ENCODE data around the gene CH25H. TPM values are rescaled to one million over a fixed set of nuclear protein-coding genes. Genes with fewer than 3 reads are reported as not detected.

The CH25H gene
- total RNA-seq, 4 donors from 2014 or later: 1.0 to 4.6 (median 1.8) TPM; not detected in 1

- TF ChIP-seq, protein P1, sequence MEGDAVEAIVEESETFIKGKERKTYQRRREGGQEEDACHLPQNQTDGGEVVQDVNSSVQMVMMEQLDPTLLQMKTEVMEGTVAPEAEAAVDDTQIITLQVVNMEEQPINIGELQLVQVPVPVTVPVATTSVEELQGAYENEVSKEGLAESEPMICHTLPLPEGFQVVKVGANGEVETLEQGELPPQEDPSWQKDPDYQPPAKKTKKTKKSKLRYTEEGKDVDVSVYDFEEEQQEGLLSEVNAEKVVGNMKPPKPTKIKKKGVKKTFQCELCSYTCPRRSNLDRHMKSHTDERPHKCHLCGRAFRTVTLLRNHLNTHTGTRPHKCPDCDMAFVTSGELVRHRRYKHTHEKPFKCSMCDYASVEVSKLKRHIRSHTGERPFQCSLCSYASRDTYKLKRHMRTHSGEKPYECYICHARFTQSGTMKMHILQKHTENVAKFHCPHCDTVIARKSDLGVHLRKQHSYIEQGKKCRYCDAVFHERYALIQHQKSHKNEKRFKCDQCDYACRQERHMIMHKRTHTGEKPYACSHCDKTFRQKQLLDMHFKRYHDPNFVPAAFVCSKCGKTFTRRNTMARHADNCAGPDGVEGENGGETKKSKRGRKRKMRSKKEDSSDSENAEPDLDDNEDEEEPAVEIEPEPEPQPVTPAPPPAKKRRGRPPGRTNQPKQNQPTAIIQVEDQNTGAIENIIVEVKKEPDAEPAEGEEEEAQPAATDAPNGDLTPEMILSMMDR (IDR thresholded peaks at IDR 0.05; ENCODE audit: low read depth): no peak
These were observed 47.4 kb downstream of the CH25H start for GRCh38 chr10:89159761-89160160.

GRCh38 chr10:89159316-89159715 is 47.8 kb downstream of the CH25H start:
- TF ChIP-seq, protein P1 (IDR thresholded peaks at IDR 0.05; ENCODE audit: low read depth): no peak

- TF ChIP-seq, protein P1 (IDR thresholded peaks at IDR 0.05; ENCODE audit: low read depth): no peak
These were observed 48.7 kb downstream of the CH25H start for GRCh38 chr10:89158446-89158845.

DNA sequence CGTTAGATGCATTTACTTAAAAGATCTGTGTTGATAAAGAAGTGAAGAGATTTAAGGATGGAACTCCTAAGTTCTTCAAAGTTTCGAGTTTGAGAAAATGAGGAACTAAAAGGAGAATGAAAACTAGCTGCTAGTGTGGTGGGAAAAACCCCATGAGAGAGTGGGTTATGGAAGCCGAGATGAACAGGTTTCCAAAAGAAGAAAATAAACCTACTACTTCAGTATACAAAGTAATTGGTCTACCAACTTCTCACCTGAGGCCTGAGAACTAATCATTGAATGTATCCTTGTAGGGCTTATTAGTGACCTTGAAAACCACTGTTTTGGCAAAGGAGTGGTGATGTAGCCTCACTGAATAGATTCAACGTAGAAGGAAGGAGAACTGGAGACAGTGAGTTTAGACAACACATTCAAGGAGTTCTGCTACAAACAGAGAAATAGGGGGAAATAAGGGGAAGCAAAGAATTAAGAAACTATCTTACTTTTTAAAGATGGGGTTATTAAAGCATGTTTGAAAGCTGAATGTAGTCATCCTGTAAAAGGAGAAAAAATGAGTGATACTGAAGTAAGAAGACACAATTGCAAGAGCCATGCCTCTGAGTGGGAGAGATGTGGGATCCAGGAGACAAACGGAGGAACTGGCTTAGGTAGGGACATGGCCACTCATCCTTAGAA is 50.8 kb downstream of the CH25H start:
- TF ChIP-seq, protein P1 (IDR thresholded peaks at IDR 0.05; ENCODE audit: low read depth): no peak

Other genes with a start within 250 kb of the CH25H start
- 10 to 100 TPM in 3 of 4 donors, 1 to 10 TPM in 1; 10.0 to 27.2 (median 23.6) TPM for gene FAS, start 216.5 kb downstream of the CH25H start, total RNA-seq
- gene LIPA, start 44.5 kb upstream of the CH25H start, total RNA-seq: 1,000 to 10,000 TPM in 1 of 4 donors, 100 to 1,000 TPM in 2, 10 to 100 TPM in 1; 77.2 to 1,001 (median 137) TPM
- 10 to 100 TPM in 1 of 4 donors, 1 to 10 TPM in 3; 2.3 to 10.9 (median 8.6) TPM for gene IFIT2, start 94.7 kb upstream of the CH25H start, total RNA-seq
- 10 to 100 TPM in 3 of 4 donors, 1 to 10 TPM in 1; 8.2 to 46.3 (median 27.6) TPM for gene IFIT3, start 120.7 kb upstream of the CH25H start, total RNA-seq
- gene IFIT1B, start 170.7 kb upstream of the CH25H start, total RNA-seq: not detected
- 10 to 100 TPM in 3 of 4 donors, 1 to 10 TPM in 1; 4.7 to 25.1 (median 19.6) TPM for gene IFIT1, start 185.3 kb upstream of the CH25H start, total RNA-seq
- gene IFIT5, start 207.3 kb upstream of the CH25H start, total RNA-seq: 10 to 100 TPM; 15.5 to 20.5 (median 19.6) TPM